ENCODE data around the gene ARHGAP25. TPM values are rescaled to one million over a fixed set of nuclear protein-coding genes. Genes with fewer than 3 reads are reported as not detected.
A peak's percentile ranks its signal among the peaks of the same experiment; 100 is the strongest.

Gene ARHGAP25
- polyA plus RNA-seq (2012; ENCODE audit: missing spikeins): 11.1 TPM

DNA sequence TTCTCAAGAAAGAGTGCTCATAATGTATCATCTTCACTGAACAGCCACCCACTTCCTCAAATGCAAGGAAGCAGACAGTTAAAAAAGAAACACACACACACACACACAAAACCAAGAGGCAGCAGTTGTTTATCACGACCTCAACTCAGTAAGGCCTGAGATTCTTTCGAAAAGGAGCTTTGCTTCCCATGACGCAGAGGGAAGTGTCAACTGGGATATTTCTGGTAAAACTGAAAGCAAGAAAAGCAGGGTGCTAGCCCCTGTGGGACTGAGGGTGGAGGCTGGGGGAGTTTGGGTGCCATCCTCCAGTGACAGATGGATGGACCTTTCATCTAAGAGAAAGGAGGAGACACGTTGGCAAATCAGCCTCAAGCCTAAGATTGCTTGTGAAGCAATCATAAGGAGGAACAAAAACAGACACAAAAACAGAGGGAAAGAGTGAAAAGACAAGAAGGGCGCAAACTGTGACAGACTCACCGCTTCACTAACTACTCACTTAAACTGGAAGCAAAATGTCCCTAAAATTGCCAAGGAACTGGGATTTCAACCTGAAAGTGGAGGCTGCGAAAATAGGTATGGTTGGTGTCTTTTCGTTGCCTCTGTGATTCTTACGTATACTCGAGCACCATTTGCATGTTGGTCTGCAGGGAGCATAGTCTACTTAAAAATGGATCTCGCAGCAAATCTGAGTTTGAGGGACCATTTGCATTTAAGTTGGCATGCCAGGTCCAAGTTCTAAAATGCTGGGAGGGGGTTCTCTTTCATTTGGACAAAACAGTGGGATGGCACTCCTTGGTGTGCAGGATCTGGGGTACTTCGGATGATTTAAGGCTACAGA is at the start of gene ARHGAP25:
Gene ARHGAP25 (plus strand): TSS at position 124 of the 838 bp plus-strand sequence. CDS start 389 bp downstream, at position 513.
- TF ChIP-seq TAF1 (IDR thresholded peaks at IDR 0.05; ENCODE audit: borderline replicate concordance, low read depth, low read length) (no peak), POLR2A (IDR thresholded peaks at IDR 0.05; ENCODE audit: low read depth, low read length) (no peak), POLR2AphosphoS5 (IDR thresholded peaks at IDR 0.05; ENCODE audit: low read depth, low read length) (no peak)
- DNase-seq (ENCODE audit: insufficient read length) (no peak), FAIRE-seq (peak; percentile 98)

- DNase-seq (ENCODE audit: insufficient read length): no peak
- FAIRE-seq: no peak
- no peak for TF ChIP-seq POLR2AphosphoS5 (IDR thresholded peaks at IDR 0.05; ENCODE audit: low read depth, low read length)
- TF ChIP-seq POLR2A (IDR thresholded peaks at IDR 0.05; ENCODE audit: low read depth, low read length): no peak
- TF ChIP-seq TAF1 (IDR thresholded peaks at IDR 0.05; ENCODE audit: borderline replicate concordance, low read depth, low read length): no peak
Observed at GRCh38 chr2:68686178-68686577, 48.4 kb upstream of the ARHGAP25 start.

DNA sequence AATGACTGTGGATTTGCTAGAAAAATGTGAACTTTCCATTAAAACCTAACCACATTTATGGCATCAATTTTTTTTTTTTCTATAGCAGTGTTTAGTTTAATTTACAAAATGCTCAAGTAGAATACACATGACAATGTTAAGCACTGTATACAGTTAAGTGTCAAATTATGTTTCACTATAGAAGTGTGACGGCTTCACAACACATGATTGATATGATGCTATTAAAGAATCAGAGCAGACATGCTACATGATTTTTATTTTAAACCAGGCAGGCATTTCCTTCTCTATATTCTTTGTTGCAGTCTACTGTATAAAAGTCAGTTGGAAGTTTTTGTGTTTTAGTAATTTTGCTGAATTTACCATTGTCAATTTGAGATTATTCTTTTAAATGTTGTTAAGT is 47.6 kb upstream of the ARHGAP25 start:
- TF ChIP-seq POLR2AphosphoS5 (IDR thresholded peaks at IDR 0.05; ENCODE audit: low read depth, low read length): no peak
- TF ChIP-seq POLR2A (IDR thresholded peaks at IDR 0.05; ENCODE audit: low read depth, low read length): no peak
- TF ChIP-seq TAF1 (IDR thresholded peaks at IDR 0.05; ENCODE audit: borderline replicate concordance, low read depth, low read length): no peak
- FAIRE-seq: peak; percentile 42

DNA sequence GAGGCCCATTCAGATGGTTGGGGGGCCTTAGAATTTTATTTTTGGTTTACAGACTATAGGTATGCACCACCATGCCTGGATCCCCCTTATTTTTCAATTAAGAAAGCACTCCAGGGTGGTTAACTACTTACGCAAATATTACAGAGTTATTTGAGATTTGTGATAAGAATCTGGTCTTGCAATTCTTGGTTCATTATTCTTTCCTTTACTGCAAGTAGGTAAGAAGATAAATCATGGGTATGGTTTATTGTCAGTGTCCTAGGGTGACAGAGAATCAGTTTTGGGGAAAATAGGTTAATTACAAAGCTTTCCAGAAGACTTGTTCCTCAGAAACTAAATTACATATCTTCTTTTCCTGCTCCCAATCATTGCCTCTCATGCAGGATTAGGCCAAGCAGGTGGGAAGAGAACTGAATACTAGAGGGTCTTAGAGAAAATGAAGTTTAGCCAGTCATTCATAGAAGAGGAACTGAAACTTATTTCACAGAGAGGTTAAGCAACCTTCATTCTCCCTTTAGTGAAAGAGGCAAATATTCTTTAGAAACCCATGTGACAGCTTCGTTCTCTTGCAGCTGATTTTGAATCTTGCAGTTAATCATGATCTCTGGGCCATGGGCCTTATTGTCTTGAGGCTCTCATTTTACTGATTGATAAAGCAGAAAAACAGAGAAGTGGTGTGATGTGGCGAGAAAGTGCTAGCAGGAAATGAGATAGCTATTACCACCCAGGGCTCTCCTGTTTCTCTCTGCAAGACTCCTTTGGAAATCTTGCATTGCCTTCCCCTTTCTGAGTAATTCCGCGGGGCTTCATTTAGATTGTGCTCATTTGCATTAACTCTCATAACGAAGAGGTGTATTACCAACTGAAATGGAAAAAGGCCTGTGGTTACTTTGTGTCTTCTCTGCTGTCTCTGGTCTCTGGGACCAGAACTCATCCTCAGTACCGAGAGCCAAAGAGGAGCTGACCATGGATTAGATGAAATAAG is 44.8 kb upstream of the ARHGAP25 start:
- TF ChIP-seq TAF1 (IDR thresholded peaks at IDR 0.05; ENCODE audit: borderline replicate concordance, low read depth, low read length) (no peak), POLR2A (IDR thresholded peaks at IDR 0.05; ENCODE audit: low read depth, low read length) (no peak), POLR2AphosphoS5 (IDR thresholded peaks at IDR 0.05; ENCODE audit: low read depth, low read length) (0 out of 2 replicates have a peak, but pooled peaks have one; percentile 35)
- DNase-seq (ENCODE audit: insufficient read length) (no peak), FAIRE-seq (peak; percentile 98)

More for the DNA sequence above, 47.6 kb upstream of the ARHGAP25 start:
- no peak for DNase-seq (ENCODE audit: insufficient read length)

- TF ChIP-seq TAF1 (IDR thresholded peaks at IDR 0.05; ENCODE audit: borderline replicate concordance, low read depth, low read length) (no peak), POLR2AphosphoS5 (IDR thresholded peaks at IDR 0.05; ENCODE audit: low read depth, low read length) (no peak), POLR2A (IDR thresholded peaks at IDR 0.05; ENCODE audit: low read depth, low read length) (no peak)
- FAIRE-seq (peak; percentile 27), DNase-seq (ENCODE audit: insufficient read length) (no peak)
Observed at GRCh38 chr2:68690851-68691250, 43.8 kb upstream of the ARHGAP25 start.

- peak; percentile 44 for FAIRE-seq
- TF ChIP-seq POLR2A (IDR thresholded peaks at IDR 0.05; ENCODE audit: low read depth, low read length): no peak
- no peak for TF ChIP-seq POLR2AphosphoS5 (IDR thresholded peaks at IDR 0.05; ENCODE audit: low read depth, low read length)
- DNase-seq (ENCODE audit: insufficient read length): no peak
Observed at GRCh38 chr2:68692511-68692910, 42.1 kb upstream of the ARHGAP25 start.

DNA sequence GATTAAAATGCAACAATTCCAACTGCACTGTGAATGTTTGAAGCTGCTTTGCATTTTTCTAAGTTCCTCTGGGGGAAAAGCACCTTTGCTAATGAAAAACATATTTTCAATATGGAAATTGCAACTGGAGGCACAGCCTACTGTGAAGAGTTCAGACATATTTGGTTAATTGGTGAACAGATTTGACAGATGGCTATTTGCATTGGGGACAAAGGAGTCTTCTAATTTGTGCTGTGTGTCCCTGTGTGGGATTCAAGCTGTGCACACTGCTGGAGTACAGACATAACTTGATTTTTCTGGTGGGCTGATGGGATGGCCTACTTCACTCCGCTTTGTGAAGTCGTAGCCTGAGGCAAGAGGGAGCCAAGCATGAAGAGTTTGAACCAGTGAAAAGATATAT is 40.7 kb upstream of the ARHGAP25 start:
- no peak for TF ChIP-seq POLR2AphosphoS5 (IDR thresholded peaks at IDR 0.05; ENCODE audit: low read depth, low read length)
- no peak for TF ChIP-seq TAF1 (IDR thresholded peaks at IDR 0.05; ENCODE audit: borderline replicate concordance, low read depth, low read length)
- TF ChIP-seq POLR2A (IDR thresholded peaks at IDR 0.05; ENCODE audit: low read depth, low read length): no peak
- FAIRE-seq: no peak
- DNase-seq (ENCODE audit: insufficient read length): no peak

DNA sequence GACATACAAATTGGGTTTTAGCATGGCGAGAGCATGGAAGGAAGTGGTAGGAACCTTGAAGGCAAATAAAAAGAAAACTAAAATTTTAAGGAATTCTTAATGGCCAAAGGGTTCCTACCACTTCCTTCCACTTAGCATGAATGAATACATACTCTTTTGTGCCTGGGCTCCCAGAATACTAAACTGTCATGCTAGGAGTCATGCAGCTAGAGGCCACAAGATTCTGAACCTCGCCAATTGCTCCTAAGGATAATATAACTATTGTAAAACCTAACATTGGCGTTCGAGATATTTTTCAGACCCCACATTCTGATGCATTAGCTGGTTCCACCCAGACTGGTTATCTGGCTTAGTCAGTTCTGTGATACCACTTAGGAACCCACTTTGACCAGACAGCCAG is 38.6 kb upstream of the ARHGAP25 start:
- DNase-seq (ENCODE audit: insufficient read length): no peak
- TF ChIP-seq TAF1 (IDR thresholded peaks at IDR 0.05; ENCODE audit: borderline replicate concordance, low read depth, low read length): no peak
- TF ChIP-seq POLR2AphosphoS5 (IDR thresholded peaks at IDR 0.05; ENCODE audit: low read depth, low read length): no peak
- no peak for TF ChIP-seq POLR2A (IDR thresholded peaks at IDR 0.05; ENCODE audit: low read depth, low read length)
- no peak for FAIRE-seq

DNA sequence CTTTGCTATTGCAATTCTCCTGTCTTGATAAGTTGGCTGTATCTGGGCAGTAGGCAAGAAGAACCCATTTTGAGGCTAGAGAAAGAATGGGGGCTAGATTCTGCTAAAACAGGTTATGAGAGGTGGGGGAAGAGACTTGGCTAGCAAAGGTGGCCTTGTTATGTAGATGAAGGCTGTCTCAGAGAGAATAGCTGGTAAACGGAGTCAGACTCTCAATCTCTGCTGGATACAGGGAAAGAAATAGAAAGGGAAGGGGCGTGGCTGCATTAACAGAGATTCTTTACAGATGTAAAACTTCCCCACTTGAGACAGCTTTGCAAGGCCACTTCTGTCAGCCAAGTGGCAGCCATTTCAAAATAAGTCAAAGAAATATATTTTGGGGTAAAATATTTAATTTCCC is 38.1 kb upstream of the ARHGAP25 start:
- FAIRE-seq (no peak), DNase-seq (ENCODE audit: insufficient read length) (no peak)
- TF ChIP-seq TAF1 (IDR thresholded peaks at IDR 0.05; ENCODE audit: borderline replicate concordance, low read depth, low read length) (no peak), POLR2AphosphoS5 (IDR thresholded peaks at IDR 0.05; ENCODE audit: low read depth, low read length) (no peak), POLR2A (IDR thresholded peaks at IDR 0.05; ENCODE audit: low read depth, low read length) (no peak)

GRCh38 chr2:68698567-68699377 is 35.8 kb upstream of the ARHGAP25 start:
- DNase-seq (ENCODE audit: insufficient read length) (no peak), FAIRE-seq (peak; percentile 48)
- TF ChIP-seq POLR2AphosphoS5 (IDR thresholded peaks at IDR 0.05; ENCODE audit: low read depth, low read length) (no peak), POLR2A (IDR thresholded peaks at IDR 0.05; ENCODE audit: low read depth, low read length) (no peak), TAF1 (IDR thresholded peaks at IDR 0.05; ENCODE audit: borderline replicate concordance, low read depth, low read length) (no peak)

All from GM12892 (cell line).